Activated naive CD4-positive, alpha-beta T cell treated with anti-CD3 and anti-CD28 coated beads for 36 hours (primary cell): ENCODE measurements around the gene SBDS. TPM values are rescaled to one million over a fixed set of nuclear protein-coding genes. Genes with fewer than 3 reads are reported as not detected.
"Not testable (repeated sequence)": the region's sequence is repeated elsewhere in the genome, so short reads cannot be mapped to it uniquely, and the experiment has no call there.

Experiments
- CTCF ChIA-PET: fragments of 350-600 bp; sonication (Branson Sonifier 250); formaldehyde crosslinking; loops from one replicate; lab custom pipeline; 2021; ENCODE audit warnings: antibody characterized with exemption; lab: Charles Lee
- DNase-seq: peaks from one replicate; pipeline ENCODE4 v3.0.0-alpha.2; 2020
- H3K27ac Mint-ChIP-seq: one replicate; pipeline ENCODE4 v1.8.0; 2021; ENCODE audit warnings: mild to moderate bottlenecking, mixed read lengths
- H3K27me3 Mint-ChIP-seq: one replicate; pipeline ENCODE4 v1.8.0; 2021; ENCODE audit warnings: low read depth, mixed read lengths
- H3K36me3 Mint-ChIP-seq: one replicate; pipeline ENCODE4 v1.8.0; 2021; ENCODE audit warnings: low read depth, mixed read lengths
- H3K4me1 Mint-ChIP-seq: one replicate; pipeline ENCODE4 v1.8.0; 2021; ENCODE audit warnings: low read depth, mixed read lengths
- H3K4me3 Mint-ChIP-seq: one replicate; pipeline ENCODE4 v1.8.0; 2021; ENCODE audit warnings: mild to moderate bottlenecking, moderate library complexity, mixed read lengths
- H3K9me3 Mint-ChIP-seq: one replicate; pipeline ENCODE4 v1.8.0; 2021; ENCODE audit warnings: mixed read lengths
- intact Hi-C: fragments of 100-400 bp; cut with micrococcal nuclease; formaldehyde crosslinking; loops from one replicate; pipeline ENCODE4 v1.15.1; 2023
- total RNA-seq, 2 experiments: library from RNA; stranded (reverse); gene quantifications; one replicate each; pipeline ENCODE4 v1.2.3, GENCODE V29; 2021

SBDS gene
- 10 to 100 TPM; 42.2 to 46.0 TPM for total RNA-seq

DNA sequence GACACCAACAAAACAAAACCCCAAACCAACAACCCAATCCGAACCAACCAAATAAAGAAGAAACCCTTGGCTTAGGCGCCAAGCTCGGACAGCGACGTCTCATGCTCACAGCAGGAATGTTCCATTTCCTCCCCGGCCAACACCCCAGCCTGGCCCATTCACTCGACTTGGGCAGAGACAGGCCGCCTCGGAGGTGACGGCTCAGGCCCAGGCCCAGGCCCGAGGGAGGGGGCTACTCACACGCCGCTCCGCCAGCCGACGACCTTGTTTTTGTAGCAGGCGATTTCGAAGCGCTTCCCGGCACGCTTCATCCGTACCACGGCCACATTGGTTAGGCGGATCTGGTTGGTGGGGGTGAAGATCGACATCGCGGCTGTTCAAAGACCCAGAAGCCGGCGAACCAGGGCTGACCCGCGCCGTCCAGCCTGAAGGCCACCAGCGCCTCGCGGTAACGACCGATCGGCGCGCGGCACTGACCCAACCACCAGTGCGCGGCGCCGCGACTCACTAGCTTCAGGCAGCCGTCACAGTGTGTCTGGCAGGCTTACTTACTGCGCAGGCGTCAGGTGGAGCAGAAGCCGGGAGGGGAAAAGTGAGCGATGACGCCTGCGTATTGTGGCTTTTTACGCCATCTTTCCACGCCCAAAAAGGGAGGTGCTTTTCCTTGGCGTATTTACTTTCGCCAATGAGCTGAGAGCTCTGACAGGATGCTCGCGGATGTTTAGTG, at the start of gene SBDS:
SBDS (minus strand) TSS at position 537 of the 727 bp plus-strand sequence; CDS start at position 368, 169 bp downstream.
- H3K27me3 Mint-ChIP-seq, H3K9me3 Mint-ChIP-seq: not testable (repeated sequence)
- CTCF ChIA-PET, result interaction anchor here (1.7 kb wide), 1 partner anchor 45 kb away, joined by 7 read pairs; no protein-coding TSS in a partner anchor
- peaks cover 20% of the 10 kb centered on the region for H3K36me3 Mint-ChIP-seq
- H3K4me3 Mint-ChIP-seq, result peak within 1 kb of the TSS; percentile 100
- intact Hi-C loops, result loop anchor here (1.0 to 10.0 kb wide), 8 partner anchors 134 to 1122 kb away; partner anchors contain the start of genes RABGEF1, TPST1 and VKORC1L1
- peak; percentile 98 for DNase-seq
- peaks cover 29% of the 10 kb centered on the region for H3K4me1 Mint-ChIP-seq
- H3K27ac Mint-ChIP-seq, result peak within 1 kb of the TSS; percentile 97

DNA sequence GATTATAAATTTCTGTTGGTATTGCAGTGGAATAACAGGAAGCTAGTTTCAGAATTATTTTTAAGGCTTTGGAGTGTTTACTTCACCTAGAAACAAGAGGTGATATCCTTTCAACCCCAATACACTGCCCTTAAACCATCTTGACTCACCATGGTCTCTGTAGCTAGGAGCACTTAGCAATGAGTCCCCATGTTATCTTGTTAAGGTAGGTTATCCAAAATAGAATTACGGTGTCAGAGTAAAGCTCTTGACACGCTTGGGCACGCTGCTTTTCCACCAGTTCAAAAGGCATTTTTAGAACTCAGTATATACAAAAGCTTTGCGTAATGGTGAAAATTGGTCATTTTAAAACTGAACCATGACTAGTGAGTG, 48.2 kb upstream of the SBDS start:
- H3K9me3 Mint-ChIP-seq, H3K4me3 Mint-ChIP-seq, DNase-seq, H3K4me1 Mint-ChIP-seq, CTCF ChIA-PET, H3K27me3 Mint-ChIP-seq, intact Hi-C loops, H3K36me3 Mint-ChIP-seq, H3K27ac Mint-ChIP-seq: not testable (repeated sequence)

DNA sequence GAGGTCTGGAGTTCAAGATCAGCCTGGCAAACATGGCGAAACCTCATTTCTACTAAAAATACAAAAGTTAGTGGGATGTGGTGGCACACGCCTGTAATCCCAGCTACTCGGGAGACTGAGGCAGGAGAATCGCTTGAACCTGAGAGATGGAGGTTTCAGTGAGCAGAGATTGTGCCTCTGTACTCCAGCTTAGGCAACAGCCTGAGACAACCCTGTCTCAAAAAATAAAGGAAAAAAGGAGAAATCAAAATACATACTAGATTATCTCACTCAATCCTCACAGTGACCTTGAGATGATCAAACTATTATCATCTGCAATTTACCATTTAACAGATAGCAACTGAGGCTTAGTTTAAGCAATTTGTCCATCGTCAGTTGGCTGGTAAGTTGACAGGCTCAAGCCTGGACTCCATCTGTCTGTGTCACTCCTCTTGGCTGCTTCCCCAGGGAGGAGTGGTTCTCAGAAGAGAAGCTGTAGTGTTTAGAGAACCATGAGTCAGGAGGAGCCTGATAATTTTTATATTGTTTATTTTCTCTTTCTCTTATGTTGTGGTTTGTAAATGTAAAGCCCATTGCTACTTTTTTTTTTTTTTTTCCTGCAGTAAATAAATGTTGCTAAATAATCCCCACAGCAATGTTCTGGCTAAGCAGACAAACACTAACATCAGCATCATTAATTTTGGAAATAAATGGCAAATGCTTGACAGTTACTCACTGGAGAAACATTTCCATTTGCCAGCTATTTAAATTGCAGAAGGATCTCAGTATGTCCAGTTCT, 47.6 kb upstream of the SBDS start:
- H3K9me3 Mint-ChIP-seq, H3K4me1 Mint-ChIP-seq, CTCF ChIA-PET, H3K4me3 Mint-ChIP-seq, H3K27ac Mint-ChIP-seq, intact Hi-C loops, H3K27me3 Mint-ChIP-seq, H3K36me3 Mint-ChIP-seq, DNase-seq: not testable (repeated sequence)

DNA sequence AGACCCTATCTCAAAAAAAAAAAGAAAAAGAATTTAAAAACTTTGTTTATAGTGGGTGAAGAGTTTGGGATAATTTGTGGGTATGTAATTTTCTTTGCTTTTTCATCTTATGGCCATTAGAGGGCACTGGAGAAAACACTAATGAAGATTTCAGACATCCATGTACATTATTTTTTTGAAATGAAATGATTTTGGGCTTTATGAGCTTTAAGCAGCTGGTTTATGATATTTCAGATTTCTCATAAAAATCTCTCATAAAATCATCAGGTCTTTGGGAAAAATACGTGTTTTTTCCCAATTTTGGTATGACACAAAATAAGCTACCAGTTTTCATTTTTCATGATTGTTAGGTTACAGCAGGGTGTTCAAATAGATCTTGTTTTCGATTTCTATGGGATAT, 45.4 kb upstream of the SBDS start:
- H3K4me1 Mint-ChIP-seq, H3K9me3 Mint-ChIP-seq, H3K27me3 Mint-ChIP-seq, H3K27ac Mint-ChIP-seq, intact Hi-C loops, H3K36me3 Mint-ChIP-seq, DNase-seq, H3K4me3 Mint-ChIP-seq: not testable (repeated sequence)
- CTCF ChIA-PET, result interaction anchor here (0.6 to 1.2 kb wide), 8 partner anchors 36 to 443 kb away, joined by 3 to 8 read pairs (median 4); partner anchors contain the start of gene TYW1

DNA sequence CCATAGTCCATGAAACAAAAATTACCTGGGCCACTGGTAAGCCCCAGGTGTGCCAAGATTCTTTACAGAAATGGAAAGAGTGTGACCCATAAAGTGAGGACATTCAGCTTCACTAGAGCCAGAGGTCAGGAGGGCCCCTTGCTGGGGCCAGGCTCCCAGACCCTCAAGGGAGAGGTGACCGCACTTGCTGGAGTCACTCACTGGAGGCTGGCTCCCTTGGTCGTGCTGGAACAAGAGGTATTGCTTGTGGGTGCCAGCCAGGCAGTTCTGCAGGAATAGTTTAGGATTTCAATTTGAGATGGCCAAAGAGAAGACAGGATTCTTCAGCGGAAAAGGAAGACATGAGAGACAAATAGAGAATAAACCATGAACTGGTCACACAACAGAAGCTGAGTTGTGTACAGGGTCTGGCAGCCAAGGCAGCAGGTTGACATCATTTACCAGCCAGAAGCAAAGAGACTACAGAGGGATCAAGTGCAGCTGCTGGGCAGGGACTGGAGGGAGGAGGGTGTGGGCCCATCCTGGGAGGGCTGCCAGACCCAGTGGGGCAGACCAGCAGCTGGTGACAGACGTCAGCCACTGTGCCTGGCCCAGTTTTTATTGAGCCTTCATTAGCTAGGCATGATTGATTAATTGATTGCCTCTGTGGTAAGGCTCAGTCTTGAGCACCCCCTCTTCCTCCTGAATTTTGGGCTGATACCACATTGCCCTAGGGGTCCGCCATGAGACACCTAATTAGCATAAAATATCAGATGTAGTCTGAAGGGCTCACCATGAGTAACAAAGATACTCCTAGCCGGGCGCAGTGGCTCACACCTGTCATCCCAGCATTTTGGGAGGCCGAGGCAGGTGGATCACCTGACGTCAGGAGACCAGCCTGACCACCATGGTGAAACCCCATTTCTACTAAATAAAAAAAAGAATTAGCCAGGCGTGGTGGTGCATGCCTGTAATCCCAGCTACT, 41.3 kb upstream of the SBDS start:
- CTCF ChIA-PET, result interaction anchor here (1.3 kb wide), 1 partner anchor 95 kb away, joined by 3 read pairs; no protein-coding TSS in a partner anchor

DNA sequence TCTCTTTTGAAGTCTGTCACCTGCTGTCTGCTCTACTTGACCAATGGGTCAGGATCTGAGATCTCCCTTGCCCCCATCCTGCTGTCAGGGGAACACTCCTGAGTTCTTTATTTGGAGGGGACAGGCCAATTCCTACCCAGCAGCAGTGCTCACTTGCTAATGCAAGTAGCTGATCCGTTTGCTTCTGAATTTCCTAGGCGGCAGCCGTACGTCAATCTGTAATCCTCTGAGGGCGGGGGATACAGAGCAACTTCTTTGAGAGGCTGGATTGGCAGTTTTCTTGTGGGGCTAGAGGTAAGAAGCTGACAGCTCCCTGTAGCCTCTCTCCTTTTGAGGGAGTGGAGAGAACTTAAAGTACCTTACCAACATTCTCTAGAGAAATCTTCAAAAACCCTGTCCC, 37.9 kb upstream of the SBDS start:
- peaks cover 10% of the 10 kb centered on the region for H3K9me3 Mint-ChIP-seq
- peaks cover 37% of the 10 kb centered on the region for H3K36me3 Mint-ChIP-seq
- H3K4me1 Mint-ChIP-seq, result no peaks in the 10 kb centered on the region
- CTCF ChIA-PET, result no interaction called here
- intact Hi-C loops, result no loop called here
- H3K4me3 Mint-ChIP-seq, result no peak overlapping the region
- H3K27me3 Mint-ChIP-seq, result no peaks in the 10 kb centered on the region
- H3K27ac Mint-ChIP-seq, result no peak overlapping the region
- DNase-seq, result no peak

More for the DNA sequence above, 41.3 kb upstream of the SBDS start:
- H3K27ac Mint-ChIP-seq, H3K27me3 Mint-ChIP-seq, DNase-seq, H3K4me3 Mint-ChIP-seq, H3K9me3 Mint-ChIP-seq, H3K4me1 Mint-ChIP-seq, intact Hi-C loops: not testable (repeated sequence)
- peaks cover 21% of the 10 kb centered on the region for H3K36me3 Mint-ChIP-seq

DNA sequence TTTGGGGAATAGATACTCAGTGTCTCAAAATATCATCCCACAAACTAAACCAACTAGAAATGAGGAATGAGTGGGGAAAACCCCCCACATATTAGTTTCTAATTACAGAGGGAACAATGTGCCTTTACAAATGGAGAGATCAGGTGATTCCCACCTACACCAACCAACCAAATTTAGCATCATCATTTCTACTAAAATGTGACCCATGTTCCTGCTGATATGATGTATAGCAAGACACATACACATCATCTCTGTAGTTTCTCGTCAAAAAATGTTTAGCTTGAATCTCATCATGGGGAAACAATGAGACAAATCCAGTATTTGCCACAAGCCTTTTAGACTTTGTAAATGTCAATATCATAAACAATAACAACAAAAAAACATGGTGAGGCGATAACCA, 36.3 kb upstream of the SBDS start:
- Mint-ChIP-seq H3K36me3 (peaks cover 42% of the 10 kb centered on the region), H3K9me3 (peaks cover 10% of the 10 kb centered on the region)
- H3K4me1 Mint-ChIP-seq, H3K27ac Mint-ChIP-seq, intact Hi-C loops, DNase-seq, CTCF ChIA-PET, H3K4me3 Mint-ChIP-seq, H3K27me3 Mint-ChIP-seq: not testable (repeated sequence)

DNA sequence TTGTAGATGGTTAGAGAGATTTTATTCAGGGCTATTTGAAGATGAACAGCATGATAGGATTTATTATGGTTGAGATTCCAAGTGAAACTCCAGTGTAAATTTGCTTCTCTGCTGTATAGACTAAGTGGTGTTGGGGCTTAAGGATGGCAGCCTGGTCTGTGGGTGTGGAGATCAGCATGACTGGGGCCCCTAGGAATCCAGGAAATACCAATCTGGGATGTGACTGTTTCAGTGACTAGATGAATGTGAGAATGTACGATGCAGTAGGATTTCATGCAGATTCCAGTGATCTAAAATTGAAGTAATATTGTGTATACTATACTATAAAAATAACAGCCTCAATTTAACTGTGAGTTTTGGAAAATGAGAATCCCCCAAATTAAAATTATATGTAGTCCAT, 30.1 kb upstream of the SBDS start:
- H3K27me3 Mint-ChIP-seq, intact Hi-C loops: not testable (repeated sequence)

DNA sequence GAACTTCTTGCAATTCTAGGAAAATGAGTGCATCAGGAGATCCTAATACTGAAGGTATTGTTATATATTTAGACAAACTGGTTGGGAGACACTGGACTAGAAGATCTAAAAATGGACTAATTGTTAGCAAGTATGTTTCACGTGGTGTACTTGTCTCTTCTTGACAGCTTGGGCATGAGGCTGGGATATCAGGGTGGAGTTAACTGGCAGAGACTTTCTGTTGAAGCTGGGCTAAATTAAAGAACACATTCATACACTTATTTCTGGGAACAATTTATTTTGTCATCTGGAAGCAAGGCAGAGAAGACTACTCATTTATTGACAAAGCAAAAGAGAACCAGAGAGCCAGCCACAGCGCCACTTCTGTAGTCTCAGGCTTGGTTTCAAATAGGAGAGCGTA, 27.1 kb upstream of the SBDS start:
- intact Hi-C loops, result no loop called here
- Mint-ChIP-seq H3K4me1 (no peaks in the 10 kb centered on the region), H3K27ac (no peak overlapping the region)

More for the DNA sequence above, 30.1 kb upstream of the SBDS start:
- H3K27ac Mint-ChIP-seq, CTCF ChIA-PET, H3K9me3 Mint-ChIP-seq, H3K4me1 Mint-ChIP-seq, DNase-seq, H3K4me3 Mint-ChIP-seq: not testable (repeated sequence)
- H3K36me3 Mint-ChIP-seq, result peaks cover 42% of the 10 kb centered on the region

DNA sequence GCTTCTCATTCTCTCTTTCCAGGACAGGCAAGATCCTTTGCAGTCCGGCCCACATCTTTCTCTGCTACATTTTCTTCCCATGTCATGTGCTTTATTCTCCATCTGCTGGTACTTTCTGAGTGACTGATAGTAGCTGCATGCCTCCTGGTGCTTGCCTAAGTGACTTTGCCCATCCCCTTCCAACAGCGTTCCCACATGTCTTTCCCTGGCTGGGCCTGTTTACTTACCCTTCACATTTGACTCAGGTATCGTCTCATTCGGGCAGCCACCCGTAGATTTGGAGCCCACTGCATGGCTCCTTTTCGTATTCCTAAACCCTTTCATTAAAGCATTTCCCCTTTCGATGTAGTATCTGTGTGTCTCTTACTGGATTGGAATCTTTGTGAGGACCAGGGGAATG, 25.9 kb upstream of the SBDS start:
- DNase-seq, result no peak
- no peaks in the 10 kb centered on the region for H3K4me1 Mint-ChIP-seq
- no peak overlapping the region for H3K27ac Mint-ChIP-seq
- H3K9me3 Mint-ChIP-seq, result no peaks in the 10 kb centered on the region
- CTCF ChIA-PET, result no interaction called here
- intact Hi-C loops, result no loop called here
- H3K4me3 Mint-ChIP-seq, result no peak overlapping the region
- peaks cover 38% of the 10 kb centered on the region for H3K36me3 Mint-ChIP-seq
- no peaks in the 10 kb centered on the region for H3K27me3 Mint-ChIP-seq

More for the DNA sequence above, 27.1 kb upstream of the SBDS start:
- CTCF ChIA-PET, result no interaction called here
- no peak for DNase-seq
- Mint-ChIP-seq H3K9me3 (no peaks in the 10 kb centered on the region), H3K4me3 (no peak overlapping the region), H3K36me3 (peaks cover 37% of the 10 kb centered on the region), H3K27me3 (no peaks in the 10 kb centered on the region)

DNA sequence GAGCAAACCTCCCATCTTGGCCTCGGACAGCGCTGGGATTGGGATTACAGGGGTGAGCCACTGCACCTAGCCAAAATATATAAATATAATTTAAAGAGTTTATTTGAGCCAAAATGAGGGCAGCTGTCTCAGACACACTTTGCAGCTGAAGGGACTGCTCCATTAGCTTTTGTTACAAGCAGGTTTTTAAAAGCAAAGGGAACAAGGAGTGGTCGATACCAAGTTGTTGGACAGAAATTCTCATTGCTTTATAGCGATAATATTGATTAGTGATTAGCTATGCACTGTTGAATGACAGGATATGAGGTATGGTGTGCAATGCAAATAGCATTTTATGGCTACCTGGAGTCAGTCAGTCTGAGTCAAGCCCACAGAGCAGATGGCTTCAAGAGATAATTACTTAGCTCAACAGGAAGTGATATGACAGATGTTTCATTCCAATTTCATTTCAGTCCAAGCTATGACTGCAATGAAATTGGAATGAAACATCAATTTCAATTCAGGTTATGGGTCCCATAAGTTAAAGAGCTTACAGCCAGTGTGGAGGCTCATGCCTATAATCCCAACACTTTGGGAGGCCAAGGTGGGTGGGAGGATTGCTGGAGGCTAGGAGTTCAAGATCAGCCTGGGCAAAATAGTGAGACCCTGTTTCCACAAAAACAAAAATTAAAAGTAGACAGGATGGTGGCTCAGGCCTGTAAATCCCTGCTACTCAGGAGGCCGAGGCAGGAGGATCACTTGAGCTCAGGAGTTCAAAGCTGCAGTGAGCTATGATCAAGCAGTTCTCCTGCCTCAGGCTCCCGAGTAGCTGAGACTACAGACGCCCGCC, 24.4 kb upstream of the SBDS start:
- intact Hi-C loops, result no loop called here
- Mint-ChIP-seq H3K9me3 (no peaks in the 10 kb centered on the region), H3K27ac (no peak overlapping the region), H3K36me3 (peaks cover 36% of the 10 kb centered on the region), H3K4me3 (no peak overlapping the region), H3K4me1 (no peaks in the 10 kb centered on the region), H3K27me3 (no peaks in the 10 kb centered on the region)
- DNase-seq, result no peak
- CTCF ChIA-PET, result interaction anchor here (0.6 to 0.7 kb wide), 2 partner anchors 187 to 504 kb away, joined by 3 to 4 read pairs; no protein-coding TSS in a partner anchor
